HEK293 (cell line): ENCODE measurements around the gene MTA1.

Experiments used
- CTCF ChIP-seq: fragments of 450-650 bp; formaldehyde crosslinking; IDR thresholded peaks from 2 replicates; pipeline ENCODE4 v1.5.1; 2016; ENCODE audit warnings: missing biosample characterization, missing genetic modification characterization
- ELK4 ChIP-seq: IDR thresholded peaks from 2 replicates; pipeline ENCODE4 v1.6.1; 2011; ENCODE audit warnings: mild to moderate bottlenecking, low read depth, low read length, borderline replicate concordance
- GLI4 ChIP-seq: fragments of 450-650 bp; formaldehyde crosslinking; IDR thresholded peaks from 2 replicates; pipeline ENCODE4 v1.5.1; 2016; ENCODE audit warnings: missing biosample characterization, missing genetic modification characterization
- GLIS2 ChIP-seq: fragments of 450-650 bp; formaldehyde crosslinking; IDR thresholded peaks from 2 replicates; pipeline ENCODE4 v1.5.1; 2016; ENCODE audit warnings: missing biosample characterization, missing genetic modification characterization
- INSM2 ChIP-seq: fragments of 450-650 bp; formaldehyde crosslinking; IDR thresholded peaks from 2 replicates; pipeline ENCODE4 v1.5.1; 2016; ENCODE audit warnings: missing biosample characterization, missing genetic modification characterization
- KLF1 ChIP-seq: fragments of 450-650 bp; formaldehyde crosslinking; IDR thresholded peaks from 2 replicates; pipeline ENCODE4 v1.5.1; 2016; ENCODE audit warnings: missing biosample characterization, missing genetic modification characterization
- KLF8 ChIP-seq: fragments of 450-650 bp; formaldehyde crosslinking; IDR thresholded peaks from 2 replicates; pipeline ENCODE4 v1.5.1; 2016; ENCODE audit warnings: missing biosample characterization, missing genetic modification characterization
- REPIN1 ChIP-seq: fragments of 450-650 bp; formaldehyde crosslinking; IDR thresholded peaks from 2 replicates; pipeline ENCODE4 v1.5.1; 2017; ENCODE audit warnings: missing biosample characterization, missing genetic modification characterization, low read depth
- SP7 ChIP-seq: fragments of 450-650 bp; formaldehyde crosslinking; IDR thresholded peaks from 2 replicates; pipeline ENCODE4 v1.5.1; 2016; ENCODE audit warnings: missing biosample characterization, missing genetic modification characterization
- TCF7L2 ChIP-seq: IDR thresholded peaks from 2 replicates; pipeline ENCODE4 v1.6.1; 2011; ENCODE audit warnings: low read depth, mild to moderate bottlenecking, inconsistent platforms, low read length, moderate library complexity, borderline replicate concordance
- YY1 ChIP-seq: fragments of 450-650 bp; formaldehyde crosslinking; IDR thresholded peaks from 2 replicates; pipeline ENCODE4 v1.5.1; 2018; ENCODE audit warnings: missing biosample characterization, missing genetic modification characterization
- ZNF112 ChIP-seq: fragments of 450-650 bp; formaldehyde crosslinking; IDR thresholded peaks from 2 replicates; pipeline ENCODE4 v1.5.0; 2017; ENCODE audit warnings: missing biosample characterization, missing genetic modification characterization
- ZNF174 ChIP-seq: fragments of 450-650 bp; formaldehyde crosslinking; IDR thresholded peaks from 2 replicates; pipeline ENCODE4 v1.5.0; 2017; ENCODE audit warnings: missing biosample characterization, mild to moderate bottlenecking, missing genetic modification characterization
- ZNF202 ChIP-seq: fragments of 450-650 bp; formaldehyde crosslinking; IDR thresholded peaks from 2 replicates; pipeline ENCODE4 v1.5.1; 2016; ENCODE audit warnings: missing biosample characterization, missing genetic modification characterization, borderline replicate concordance
- ZNF211 ChIP-seq: fragments of 450-650 bp; formaldehyde crosslinking; IDR thresholded peaks from 2 replicates; pipeline ENCODE4 v1.5.1; 2016; ENCODE audit warnings: low read depth, missing biosample characterization, missing genetic modification characterization
- ZNF292 ChIP-seq: fragments of 450-650 bp; formaldehyde crosslinking; IDR thresholded peaks from 2 replicates; pipeline ENCODE4 v1.5.1; 2016; ENCODE audit warnings: low read depth, missing biosample characterization, missing genetic modification characterization, borderline replicate concordance
- ZNF324 ChIP-seq: fragments of 450-650 bp; formaldehyde crosslinking; IDR thresholded peaks from 2 replicates; pipeline ENCODE4 v1.5.1; 2016; ENCODE audit warnings: missing biosample characterization, missing genetic modification characterization
- ZNF366 ChIP-seq: fragments of 450-650 bp; formaldehyde crosslinking; conservative IDR thresholded peaks from 2 replicates; pipeline ENCODE4 v1.5.1; 2016; ENCODE audit warnings: missing biosample characterization, missing genetic modification characterization
- ZNF394 ChIP-seq: fragments of 450-650 bp; formaldehyde crosslinking; IDR thresholded peaks from 2 replicates; pipeline ENCODE4 v1.5.1; 2016; ENCODE audit warnings: missing biosample characterization, missing genetic modification characterization, mild to moderate bottlenecking, moderate library complexity, borderline replicate concordance
- ZNF513 ChIP-seq: fragments of 450-650 bp; IDR thresholded peaks from 2 replicates; pipeline ENCODE4 v1.5.1; 2018; ENCODE audit warnings: missing biosample characterization, missing genetic modification characterization
- ZNF530 ChIP-seq: fragments of 450-650 bp; formaldehyde crosslinking; IDR thresholded peaks from 2 replicates; pipeline ENCODE4 v1.5.1; 2016; ENCODE audit warnings: low read depth, missing biosample characterization, missing genetic modification characterization
- ZNF558 ChIP-seq: fragments of 450-650 bp; formaldehyde crosslinking; IDR thresholded peaks from 2 replicates; pipeline ENCODE4 v1.5.1; 2016; ENCODE audit warnings: missing biosample characterization, missing genetic modification characterization
- ZNF837 ChIP-seq: fragments of 450-650 bp; formaldehyde crosslinking; IDR thresholded peaks from 2 replicates; pipeline ENCODE4 v1.5.1; 2016; ENCODE audit warnings: missing biosample characterization, missing genetic modification characterization
- ZNF843 ChIP-seq: fragments of 450-650 bp; formaldehyde crosslinking; IDR thresholded peaks from 2 replicates; pipeline ENCODE4 v1.5.1; 2016; ENCODE audit warnings: missing biosample characterization, missing genetic modification characterization
- ZSCAN30 ChIP-seq: fragments of 450-650 bp; IDR thresholded peaks from 2 replicates; pipeline ENCODE4 v1.5.1; 2018; ENCODE audit warnings: missing biosample characterization, mild to moderate bottlenecking, missing genetic modification characterization, moderate library complexity
- TF ChIP-seq, protein P1 (sequence below): fragments of 450-650 bp; formaldehyde crosslinking; IDR thresholded peaks from 2 replicates; pipeline ENCODE4 v1.5.1; 2016; ENCODE audit warnings: missing biosample characterization, missing genetic modification characterization
- TF ChIP-seq, protein P2 (sequence below): fragments of 450-650 bp; formaldehyde crosslinking; IDR thresholded peaks from 2 replicates; pipeline ENCODE4 v1.5.1; 2016; ENCODE audit warnings: missing biosample characterization, missing genetic modification characterization
- TF ChIP-seq, protein P3 (sequence below): fragments of 450-650 bp; formaldehyde crosslinking; IDR thresholded peaks from 2 replicates; pipeline ENCODE4 v1.5.1; 2017; ENCODE audit warnings: missing biosample characterization, missing genetic modification characterization

The MTA1 gene

DNA sequence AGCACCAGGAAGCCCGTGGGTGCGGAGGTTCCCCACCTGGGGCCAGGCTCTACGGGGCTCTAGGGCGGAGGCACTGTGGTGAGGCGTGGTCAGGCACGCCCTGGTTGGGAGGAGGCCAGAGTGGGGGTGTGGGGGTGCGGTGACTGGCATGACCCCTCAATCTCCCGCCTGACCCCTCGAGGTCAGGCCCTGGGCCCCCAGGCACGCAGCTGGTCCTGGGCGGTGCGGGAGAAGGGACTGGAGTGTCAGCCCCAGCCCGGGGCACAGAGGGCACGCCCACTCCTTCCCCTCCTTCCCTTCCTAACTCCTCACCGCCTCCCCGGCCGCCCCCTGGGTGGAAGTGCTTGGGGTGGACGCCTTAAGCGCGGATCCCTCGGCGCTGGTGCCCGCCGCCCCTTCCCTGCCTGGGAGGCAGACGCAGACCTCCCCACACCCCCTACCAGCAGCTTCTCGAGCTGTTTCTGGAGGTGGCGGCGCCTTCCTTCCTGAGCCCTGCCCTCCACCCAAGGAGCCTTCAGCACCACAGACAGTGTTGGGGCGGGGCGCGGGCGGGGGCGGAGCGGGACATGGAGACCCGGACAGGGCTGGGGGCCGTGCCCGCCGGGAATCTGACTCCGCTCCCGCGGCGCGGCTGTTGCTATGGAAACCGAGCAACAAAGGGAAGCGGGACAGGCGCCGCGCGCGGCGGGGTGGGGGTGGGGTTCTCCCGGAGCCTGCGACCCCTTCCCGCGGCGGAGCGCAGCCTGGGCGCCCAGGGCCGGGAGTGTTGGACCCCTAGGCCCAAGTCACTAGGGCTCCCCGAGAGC lies 54.3 kb downstream of the MTA1 start (continued):
- TF ChIP-seq ZNF513 (tag by site-specific recombination) (no peak), CTCF (no peak), ZNF202 (tag by site-specific recombination) (no peak), ZNF394 (tag by site-specific recombination) (no peak), ELK4 (no peak), ZNF837 (tag by site-specific recombination) (no peak), GLI4 (tag by site-specific recombination) (no peak), SP7 (peak; percentile 84), ZNF366 (tag by site-specific recombination) (peak; percentile 73), ZNF558 (no peak), ZNF530 (tag by site-specific recombination) (no peak), YY1 (tag by site-specific recombination) (no peak), ZNF843 (tag by site-specific recombination) (no peak), KLF1 (tag by site-specific recombination) (peak; percentile 100), ZNF292 (tag by site-specific recombination) (no peak), ZNF211 (tag by site-specific recombination) (no peak), GLIS2 (tag by site-specific recombination) (peak; percentile 99), ZNF174 (tag by site-specific recombination) (no peak), INSM2 (no peak), KLF8 (tag by site-specific recombination) (peak; percentile 89; the same call in 1 of the 2 replicates), TCF7L2 (0 out of 2 replicates have a peak, but pooled peaks have one; percentile 54), ZNF112 (tag by site-specific recombination) (no peak), ZSCAN30 (tag by site-specific recombination) (0 out of 2 replicates have a peak, but pooled peaks have one; percentile 50), ZNF324 (tag by site-specific recombination) (no peak), REPIN1 (tag by site-specific recombination) (no peak)
- TF ChIP-seq, protein P1, sequence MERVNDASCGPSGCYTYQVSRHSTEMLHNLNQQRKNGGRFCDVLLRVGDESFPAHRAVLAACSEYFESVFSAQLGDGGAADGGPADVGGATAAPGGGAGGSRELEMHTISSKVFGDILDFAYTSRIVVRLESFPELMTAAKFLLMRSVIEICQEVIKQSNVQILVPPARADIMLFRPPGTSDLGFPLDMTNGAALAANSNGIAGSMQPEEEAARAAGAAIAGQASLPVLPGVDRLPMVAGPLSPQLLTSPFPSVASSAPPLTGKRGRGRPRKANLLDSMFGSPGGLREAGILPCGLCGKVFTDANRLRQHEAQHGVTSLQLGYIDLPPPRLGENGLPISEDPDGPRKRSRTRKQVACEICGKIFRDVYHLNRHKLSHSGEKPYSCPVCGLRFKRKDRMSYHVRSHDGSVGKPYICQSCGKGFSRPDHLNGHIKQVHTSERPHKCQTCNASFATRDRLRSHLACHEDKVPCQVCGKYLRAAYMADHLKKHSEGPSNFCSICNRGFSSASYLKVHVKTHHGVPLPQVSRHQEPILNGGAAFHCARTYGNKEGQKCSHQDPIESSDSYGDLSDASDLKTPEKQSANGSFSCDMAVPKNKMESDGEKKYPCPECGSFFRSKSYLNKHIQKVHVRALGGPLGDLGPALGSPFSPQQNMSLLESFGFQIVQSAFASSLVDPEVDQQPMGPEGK, result peak; percentile 95
- TF ChIP-seq, protein P2, sequence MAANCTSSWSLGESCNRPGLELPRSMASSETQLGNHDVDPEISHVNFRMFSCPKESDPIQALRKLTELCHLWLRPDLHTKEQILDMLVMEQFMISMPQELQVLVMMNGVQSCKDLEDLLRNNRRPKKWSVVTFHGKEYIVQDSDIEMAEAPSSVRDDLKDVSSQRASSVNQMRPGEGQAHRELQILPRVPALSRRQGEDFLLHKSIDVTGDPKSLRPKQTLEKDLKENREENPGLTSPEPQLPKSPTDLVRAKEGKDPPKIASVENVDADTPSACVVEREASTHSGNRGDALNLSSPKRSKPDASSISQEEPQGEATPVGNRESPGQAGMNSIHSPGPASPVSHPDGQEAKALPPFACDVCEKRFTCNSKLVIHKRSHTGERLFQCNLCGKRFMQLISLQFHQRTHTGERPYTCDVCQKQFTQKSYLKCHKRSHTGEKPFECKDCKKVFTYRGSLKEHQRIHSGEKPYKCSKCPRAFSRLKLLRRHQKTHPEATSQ, result no peak
- TF ChIP-seq, protein P3, sequence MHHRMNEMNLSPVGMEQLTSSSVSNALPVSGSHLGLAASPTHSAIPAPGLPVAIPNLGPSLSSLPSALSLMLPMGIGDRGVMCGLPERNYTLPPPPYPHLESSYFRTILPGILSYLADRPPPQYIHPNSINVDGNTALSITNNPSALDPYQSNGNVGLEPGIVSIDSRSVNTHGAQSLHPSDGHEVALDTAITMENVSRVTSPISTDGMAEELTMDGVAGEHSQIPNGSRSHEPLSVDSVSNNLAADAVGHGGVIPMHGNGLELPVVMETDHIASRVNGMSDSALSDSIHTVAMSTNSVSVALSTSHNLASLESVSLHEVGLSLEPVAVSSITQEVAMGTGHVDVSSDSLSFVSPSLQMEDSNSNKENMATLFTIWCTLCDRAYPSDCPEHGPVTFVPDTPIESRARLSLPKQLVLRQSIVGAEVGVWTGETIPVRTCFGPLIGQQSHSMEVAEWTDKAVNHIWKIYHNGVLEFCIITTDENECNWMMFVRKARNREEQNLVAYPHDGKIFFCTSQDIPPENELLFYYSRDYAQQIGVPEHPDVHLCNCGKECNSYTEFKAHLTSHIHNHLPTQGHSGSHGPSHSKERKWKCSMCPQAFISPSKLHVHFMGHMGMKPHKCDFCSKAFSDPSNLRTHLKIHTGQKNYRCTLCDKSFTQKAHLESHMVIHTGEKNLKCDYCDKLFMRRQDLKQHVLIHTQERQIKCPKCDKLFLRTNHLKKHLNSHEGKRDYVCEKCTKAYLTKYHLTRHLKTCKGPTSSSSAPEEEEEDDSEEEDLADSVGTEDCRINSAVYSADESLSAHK (tag by site-specific recombination), result no peak
